Mononuclear cell (primary cell): ENCODE measurements around the gene KCNK6. TPM values are rescaled to one million over a fixed set of nuclear protein-coding genes. Genes with fewer than 3 reads are reported as not detected.

Experiments
- H3K27me3 ChIP-seq: 2 replicates; pipeline ENCODE4 v1.6.0; 2011; ENCODE audit warnings: low read length, control low read depth; ENCODE audit not compliant: insufficient read depth
- H3K4me1 ChIP-seq: 2 replicates; pipeline ENCODE4 v1.5.1; 2011; ENCODE audit warnings: mild to moderate bottlenecking, low read length, control low read depth; ENCODE audit not compliant: insufficient read depth
- H3K4me3 ChIP-seq: 2 replicates; pipeline ENCODE4 v1.5.1; 2011; ENCODE audit warnings: mild to moderate bottlenecking, low read length, moderate library complexity
- H3K9me3 ChIP-seq: 2 replicates; pipeline ENCODE4 v1.5.1; 2011; ENCODE audit warnings: low read depth, mild to moderate bottlenecking, control low read depth, low read length
- total RNA-seq: library from RNA; depleted of rRNA; stranded (reverse); fragments of >200 nt; gene quantifications from one replicate; pipeline ENCODE4 v1.2.3, GENCODE V29; 2012

KCNK6 gene
- total RNA-seq, 1 donor: 3.8 TPM

DNA sequence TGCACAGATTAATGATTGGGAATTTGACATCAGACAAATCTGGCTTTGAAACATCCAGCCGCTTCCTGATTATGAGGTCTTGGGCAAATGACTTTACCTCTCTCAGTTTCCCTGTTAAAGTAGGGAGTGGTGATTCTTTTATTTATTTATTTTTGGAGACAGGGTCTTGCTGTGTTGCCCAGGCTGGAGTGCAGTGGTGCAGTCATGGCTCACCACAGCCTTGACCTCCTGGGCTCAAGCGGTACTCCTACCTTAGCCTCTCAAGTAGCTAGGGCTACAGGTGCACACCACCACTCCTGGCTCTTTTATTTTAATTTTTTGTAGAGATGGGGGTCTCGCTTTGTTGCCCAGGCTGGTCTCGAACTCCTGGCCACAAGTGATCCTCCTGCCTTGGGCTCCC, 57.4 kb downstream of the KCNK6 start:
- no peaks in the 10 kb centered on the region for H3K9me3 ChIP-seq
- H3K4me3 ChIP-seq: no peak overlapping the region
- H3K4me1 ChIP-seq: peaks cover 25% of the 10 kb centered on the region
- H3K27me3 ChIP-seq: no peaks in the 10 kb centered on the region

DNA sequence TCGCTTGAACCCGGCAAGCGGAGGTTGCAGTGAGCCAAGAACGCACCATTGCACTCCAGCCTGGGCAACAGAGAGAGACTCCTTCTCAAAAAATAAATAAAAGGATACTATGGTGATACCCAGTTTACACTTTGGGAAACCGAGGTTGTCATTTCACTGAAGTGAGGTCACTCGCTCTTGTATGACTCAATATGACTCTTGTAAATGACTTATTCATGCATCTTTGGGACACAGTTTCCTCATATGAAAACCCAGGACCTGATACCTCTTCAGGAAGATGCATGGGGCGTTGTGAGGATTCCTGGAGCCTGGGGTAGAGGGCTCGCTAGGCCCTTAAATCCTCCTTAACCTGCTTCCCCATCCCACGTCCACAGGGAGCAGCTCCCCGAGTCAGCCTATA, 59.2 kb downstream of the KCNK6 start:
- no peaks in the 10 kb centered on the region for H3K27me3 ChIP-seq
- H3K4me3 ChIP-seq: no peak overlapping the region
- H3K4me1 ChIP-seq: peaks cover 21% of the 10 kb centered on the region
- no peaks in the 10 kb centered on the region for H3K9me3 ChIP-seq

DNA sequence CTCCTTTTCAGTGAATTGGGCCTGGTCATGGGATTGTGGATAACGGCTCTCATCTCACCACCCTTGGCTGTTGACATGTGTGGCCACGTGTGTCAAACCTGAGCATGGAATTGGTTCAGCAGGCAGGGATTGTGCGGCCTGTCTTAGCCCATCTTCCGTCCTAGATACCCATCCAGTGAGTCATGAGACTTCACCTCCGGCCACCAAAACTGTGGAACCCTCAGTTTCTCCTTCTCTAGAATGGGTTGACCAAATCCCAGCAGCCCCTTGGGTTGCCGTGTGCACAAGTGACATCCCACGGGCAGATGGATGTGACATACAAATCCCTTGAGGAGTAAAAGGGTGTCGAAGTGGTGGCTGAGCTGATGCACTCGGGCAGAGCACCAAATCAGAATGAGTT, 61.5 kb downstream of the KCNK6 start:
- Histone ChIP-seq H3K4me1 (peaks cover 12% of the 10 kb centered on the region), H3K4me3 (no peak overlapping the region), H3K27me3 (peaks cover 1% of the 10 kb centered on the region), H3K9me3 (no peaks in the 10 kb centered on the region)

Other genes with a start within 250 kb of the KCNK6 start
- gene DPF1, start 95.6 kb upstream of the KCNK6 start, total RNA-seq: not detected
- gene PPP1R14A, start 63.5 kb upstream of the KCNK6 start, total RNA-seq: 0.31 TPM
- gene SPINT2, start 55.3 kb upstream of the KCNK6 start, total RNA-seq: 34.5 TPM
- 3.1 TPM for gene C19orf33, start 15.6 kb upstream of the KCNK6 start, total RNA-seq
- gene YIF1B, start 3.9 kb upstream of the KCNK6 start, total RNA-seq: 27.4 TPM
- 1.9 TPM for gene CATSPERG, start 16.0 kb downstream of the KCNK6 start, total RNA-seq
- gene PSMD8, start 54.7 kb downstream of the KCNK6 start, total RNA-seq: 88.1 TPM
- not detected for gene GGN, start 68.2 kb downstream of the KCNK6 start, total RNA-seq
- gene SPRED3, start 68.9 kb downstream of the KCNK6 start, total RNA-seq: 0.10 TPM
- 11.6 TPM for gene FAM98C, start 83.2 kb downstream of the KCNK6 start, total RNA-seq
- gene RASGRP4, start 106.4 kb downstream of the KCNK6 start, total RNA-seq: 19.3 TPM
- gene RYR1, start 113.8 kb downstream of the KCNK6 start, total RNA-seq: 0.10 TPM